ENCODE data around the gene OSBPL10.

DNA sequence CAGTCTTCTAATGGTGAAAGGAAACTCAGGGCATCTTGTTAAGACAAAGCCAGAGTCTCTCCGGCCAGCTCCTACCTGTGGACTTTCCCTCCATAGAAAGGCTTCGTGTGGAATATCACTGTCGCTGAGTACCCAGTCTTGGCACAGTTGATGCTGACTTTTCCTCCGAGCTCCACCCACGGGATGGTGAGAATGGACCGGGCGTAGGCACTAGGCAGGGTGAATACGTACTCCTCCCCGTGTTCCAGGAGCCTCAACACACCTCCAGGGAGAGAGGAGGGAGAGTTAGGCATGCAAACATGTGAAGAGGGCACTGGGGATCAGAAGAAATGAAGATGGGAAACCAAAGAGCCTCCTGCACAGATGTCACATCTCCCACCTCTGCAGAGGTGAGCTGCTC, 310.3 kb downstream of the OSBPL10 start:
- TF ChIP-seq, protein P1, sequence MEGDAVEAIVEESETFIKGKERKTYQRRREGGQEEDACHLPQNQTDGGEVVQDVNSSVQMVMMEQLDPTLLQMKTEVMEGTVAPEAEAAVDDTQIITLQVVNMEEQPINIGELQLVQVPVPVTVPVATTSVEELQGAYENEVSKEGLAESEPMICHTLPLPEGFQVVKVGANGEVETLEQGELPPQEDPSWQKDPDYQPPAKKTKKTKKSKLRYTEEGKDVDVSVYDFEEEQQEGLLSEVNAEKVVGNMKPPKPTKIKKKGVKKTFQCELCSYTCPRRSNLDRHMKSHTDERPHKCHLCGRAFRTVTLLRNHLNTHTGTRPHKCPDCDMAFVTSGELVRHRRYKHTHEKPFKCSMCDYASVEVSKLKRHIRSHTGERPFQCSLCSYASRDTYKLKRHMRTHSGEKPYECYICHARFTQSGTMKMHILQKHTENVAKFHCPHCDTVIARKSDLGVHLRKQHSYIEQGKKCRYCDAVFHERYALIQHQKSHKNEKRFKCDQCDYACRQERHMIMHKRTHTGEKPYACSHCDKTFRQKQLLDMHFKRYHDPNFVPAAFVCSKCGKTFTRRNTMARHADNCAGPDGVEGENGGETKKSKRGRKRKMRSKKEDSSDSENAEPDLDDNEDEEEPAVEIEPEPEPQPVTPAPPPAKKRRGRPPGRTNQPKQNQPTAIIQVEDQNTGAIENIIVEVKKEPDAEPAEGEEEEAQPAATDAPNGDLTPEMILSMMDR (IDR thresholded peaks at IDR 0.05) = no peak
- TF ChIP-seq ZFX (IDR thresholded peaks at IDR 0.05; ENCODE audit: borderline replicate concordance) = no peak
